Measurements from ENCODE around the gene EMCN. TPM values are rescaled to one million over a fixed set of nuclear protein-coding genes. Genes with fewer than 3 reads are reported as not detected.

Gene EMCN
- polyA plus RNA-seq, 2 of the 4 experiments (the other 2 are of a cell fraction), result not detected

- peak; percentile 1 to 4 for DNase-seq (ENCODE audit: low read depth in 1 of 2, low spot score in 1 of 2)
- H3K27ac ChIP-seq, result no peak overlapping the region
- WGBS (ENCODE audit: missing lambda C conversion rate), result 31% methylated on average over 3 of the region's 3 CpGs
- TF ChIP-seq NFE2L2 (conservative IDR thresholded peaks at IDR 0.05; ENCODE audit: low read length) (no peak), RAD21 (conservative IDR thresholded peaks at IDR 0.05 in 1 of 2, IDR thresholded peaks at IDR 0.05 in 1 of 2) (peak in 1 of 2 experiments; percentile 26; a peak in 1 of 5 replicates)
- no peak overlapping the region for H3K4me2 ChIP-seq
- H3K4me3 ChIP-seq, result no peak overlapping the region
- CTCF ChIA-PET, result no interaction called here
- FAIRE-seq, result no peak
- H3K9me3 ChIP-seq, result no peaks in the 10 kb centered on the region
- POLR2A ChIA-PET, result no interaction called here
- H3K4me1 ChIP-seq, result no peaks in the 10 kb centered on the region
- 0 out of 6 replicates have a peak, but pooled peaks of 1 of the 2 experiments have one; percentile 51 for ATAC-seq
These were observed 145.4 kb downstream of the EMCN start for GRCh38 chr4:100372432-100372831.

DNA sequence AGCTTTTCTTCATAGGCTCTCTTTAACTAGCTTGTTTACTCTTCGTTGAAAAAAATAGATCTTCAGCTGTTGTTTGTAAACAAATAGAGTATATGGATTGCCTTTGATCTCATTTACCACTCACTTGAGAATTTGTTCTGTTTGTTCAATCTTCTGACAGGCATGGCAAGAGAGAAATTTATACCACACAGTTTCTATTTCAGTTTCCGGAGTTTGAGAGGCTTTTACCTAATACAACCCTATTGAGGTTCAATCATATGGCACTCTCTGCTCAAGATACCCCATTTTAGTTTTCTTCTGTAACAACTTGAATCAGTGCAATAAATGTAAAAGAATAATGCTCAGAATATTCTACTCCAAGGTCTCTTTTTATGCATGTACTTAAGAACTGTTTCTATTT lies 148.0 kb downstream of the EMCN start:
- no peak overlapping the region for H3K4me3 ChIP-seq
- ChIA-PET CTCF (no interaction called here), POLR2A (no interaction called here)
- no peak overlapping the region for H3K27ac ChIP-seq
- no peak for TF ChIP-seq MYC (IDR thresholded peaks at IDR 0.05; ENCODE audit: borderline replicate concordance, low read length)
- no peak for TF ChIP-seq MAFK (IDR thresholded peaks at IDR 0.05; ENCODE audit: partially characterized antibody)
- no peak for TF ChIP-seq HOXB5 (CRISPR knock-in tag; IDR thresholded peaks at IDR 0.05)
- no peak for TF ChIP-seq E2F6 (IDR thresholded peaks at IDR 0.05; ENCODE audit: borderline replicate concordance, low read depth)
- TF ChIP-seq, protein P1, sequence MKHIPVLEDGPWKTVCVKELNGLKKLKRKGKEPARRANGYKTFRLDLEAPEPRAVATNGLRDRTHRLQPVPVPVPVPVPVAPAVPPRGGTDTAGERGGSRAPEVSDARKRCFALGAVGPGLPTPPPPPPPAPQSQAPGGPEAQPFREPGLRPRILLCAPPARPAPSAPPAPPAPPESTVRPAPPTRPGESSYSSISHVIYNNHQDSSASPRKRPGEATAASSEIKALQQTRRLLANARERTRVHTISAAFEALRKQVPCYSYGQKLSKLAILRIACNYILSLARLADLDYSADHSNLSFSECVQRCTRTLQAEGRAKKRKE (CRISPR knock-in tag; IDR thresholded peaks at IDR 0.05; ENCODE audit: low read depth), result no peak
- TF ChIP-seq MAZ (IDR thresholded peaks at IDR 0.05; ENCODE audit: borderline replicate concordance, low read depth, low read length), result no peak
- TF ChIP-seq ESRRA (IDR thresholded peaks at IDR 0.05; ENCODE audit: borderline replicate concordance, low read length), result no peak
- TF ChIP-seq MAX (IDR thresholded peaks at IDR 0.05), result no peak
- TF ChIP-seq CHD2 (IDR thresholded peaks at IDR 0.05; ENCODE audit: low read length, partially characterized antibody), result no peak
- TF ChIP-seq ZC3H11A (IDR thresholded peaks at IDR 0.05), result no peak
- no peak for TF ChIP-seq POLR2AphosphoS2 (conservative IDR thresholded peaks at IDR 0.05; ENCODE audit: low read length)
- TF ChIP-seq, protein P2, sequence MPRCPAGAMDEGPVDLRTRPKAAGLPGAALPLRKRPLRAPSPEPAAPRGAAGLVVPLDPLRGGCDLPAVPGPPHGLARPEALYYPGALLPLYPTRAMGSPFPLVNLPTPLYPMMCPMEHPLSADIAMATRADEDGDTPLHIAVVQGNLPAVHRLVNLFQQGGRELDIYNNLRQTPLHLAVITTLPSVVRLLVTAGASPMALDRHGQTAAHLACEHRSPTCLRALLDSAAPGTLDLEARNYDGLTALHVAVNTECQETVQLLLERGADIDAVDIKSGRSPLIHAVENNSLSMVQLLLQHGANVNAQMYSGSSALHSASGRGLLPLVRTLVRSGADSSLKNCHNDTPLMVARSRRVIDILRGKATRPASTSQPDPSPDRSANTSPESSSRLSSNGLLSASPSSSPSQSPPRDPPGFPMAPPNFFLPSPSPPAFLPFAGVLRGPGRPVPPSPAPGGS (IDR thresholded peaks at IDR 0.05), result no peak
- TF ChIP-seq NPAS2 (CRISPR knock-in tag; IDR thresholded peaks at IDR 0.05; ENCODE audit: borderline replicate concordance), result no peak
- TF ChIP-seq FOSL2 (IDR thresholded peaks at IDR 0.05), result no peak
- no peak for TF ChIP-seq FOSL2 (CRISPR knock-in tag; IDR thresholded peaks at IDR 0.05)
- no peak for TF ChIP-seq RAD21 (conservative IDR thresholded peaks at IDR 0.05 in 1 of 2, IDR thresholded peaks at IDR 0.05 in 1 of 2)
- no peak for TF ChIP-seq CEBPB (IDR thresholded peaks at IDR 0.05)
- TF ChIP-seq RFX5 (IDR thresholded peaks at IDR 0.05), result no peak
- no peak for TF ChIP-seq NR3C1 (IDR thresholded peaks at IDR 0.05)
- no peak for TF ChIP-seq ZFP36 (IDR thresholded peaks at IDR 0.05; ENCODE audit: borderline replicate concordance, partially characterized antibody)
- FAIRE-seq (no peak), DNase-seq (ENCODE audit: low read depth in 1 of 2, low spot score in 1 of 2) (no peak), ATAC-seq (no peak)
- no peaks in the 10 kb centered on the region for H3K4me1 ChIP-seq
- WGBS (ENCODE audit: missing lambda C conversion rate), result 63% methylated on average over 2 of the region's 2 CpGs
- no peaks in the 10 kb centered on the region for H3K9me3 ChIP-seq
- H3K4me2 ChIP-seq, result no peak overlapping the region

GRCh38 chr4:100367451-100367850 lies 150.4 kb downstream of the EMCN start:
- H3K4me3 ChIP-seq, result no peak overlapping the region
- H3K27ac ChIP-seq, result no peak overlapping the region
- TF ChIP-seq ZNF302 (CRISPR knock-in tag; IDR thresholded peaks at IDR 0.05) (no peak), CBX8 (IDR thresholded peaks at IDR 0.05) (no peak), MAFK (IDR thresholded peaks at IDR 0.05; ENCODE audit: partially characterized antibody) (no peak), ESRRA (IDR thresholded peaks at IDR 0.05; ENCODE audit: borderline replicate concordance, low read length) (no peak), FOXS1 (CRISPR knock-in tag; IDR thresholded peaks at IDR 0.05) (no peak)
- no peak overlapping the region for H3K4me2 ChIP-seq
- DNase-seq (ENCODE audit: low read depth in 1 of 2, low spot score in 1 of 2), result no peak
- no peaks in the 10 kb centered on the region for H3K4me1 ChIP-seq
- 50% methylated on average over 1 of the region's 1 CpG for WGBS (ENCODE audit: missing lambda C conversion rate)
- H3K9me3 ChIP-seq, result no peaks in the 10 kb centered on the region
- POLR2A ChIA-PET, result no interaction called here
- CTCF ChIA-PET, result no interaction called here
- ATAC-seq, result no peak
- no peak for FAIRE-seq

Measured in A549 (cell line).